Liver (tissue), 9 donors: Measurements from ENCODE around the gene PHF12. TPM values are rescaled to one million over a fixed set of nuclear protein-coding genes. Genes with fewer than 3 reads are reported as not detected.
"Not testable (repeated sequence)": the region's sequence is repeated elsewhere in the genome, so short reads cannot be mapped to it uniquely, and the experiment has no call there.

Experiments
- DNase-seq: peaks from one replicate; pipeline ENCODE4 v3.0.0-alpha.2; 2017; ENCODE audit warnings: low spot score
- H3K27ac ChIP-seq, 2 donors: one replicate each; pipeline ENCODE4 v1.7.0; 2013; ENCODE audit warnings: inconsistent platforms in 2 of 2, low read length in 2 of 2, control low read depth in 1 of 2, low read depth in 1 of 2, mild to moderate bottlenecking in 1 of 2
- H3K27me3 ChIP-seq, 4 donors: one replicate each; pipeline versions ENCODE4 v1.6.1 to v1.7.0; 2013; ENCODE audit warnings: low read length in 3 of 4, inconsistent platforms in 1 of 4, mild to moderate bottlenecking in 1 of 4, moderate library complexity in 1 of 4; ENCODE audit not compliant: control insufficient read depth in 4 of 4, insufficient read depth in 4 of 4
- H3K36me3 ChIP-seq, 4 donors: one replicate each; pipeline versions ENCODE4 v1.6.1 to v1.7.0; 2013; ENCODE audit warnings: low read length in 3 of 4, mild to moderate bottlenecking in 3 of 4, low read depth in 1 of 4, moderate library complexity in 1 of 4; ENCODE audit not compliant: control insufficient read depth in 4 of 4, insufficient read depth in 3 of 4
- H3K4me1 ChIP-seq, 4 donors: one replicate each; pipeline versions ENCODE4 v1.6.1 to v1.7.0; 2013; ENCODE audit warnings: low read length in 3 of 4, mild to moderate bottlenecking in 3 of 4, moderate library complexity in 1 of 4; ENCODE audit not compliant: control insufficient read depth in 4 of 4, insufficient read depth in 4 of 4
- H3K4me3 ChIP-seq, 3 donors: one replicate each; pipeline versions ENCODE4 v1.6.1 to v1.7.0; 2013; ENCODE audit warnings: low read length in 3 of 3, control low read depth in 1 of 3, low read depth in 1 of 3, mild to moderate bottlenecking in 1 of 3
- H3K9ac ChIP-seq, 2 donors: one replicate each; pipeline ENCODE4 v1.7.0; 2013; ENCODE audit warnings: low read length in 2 of 2, mild to moderate bottlenecking in 2 of 2, moderate library complexity in 2 of 2, control low read depth in 1 of 2, low read depth in 1 of 2
- H3K9me3 ChIP-seq, 4 donors: one replicate each; pipeline versions ENCODE4 v1.6.1 to v1.7.0; 2013; ENCODE audit warnings: low read length in 3 of 4; ENCODE audit not compliant: control insufficient read depth in 4 of 4
- ATF3 ChIP-seq: IDR thresholded peaks from 2 replicates; pipeline ENCODE4 v1.6.1; 2016; ENCODE audit warnings: antibody characterized with exemption
- FOXA1 ChIP-seq: IDR thresholded peaks from 2 replicates; pipeline ENCODE4 v1.6.1; 2016; ENCODE audit warnings: antibody characterized with exemption
- FOXA2 ChIP-seq: IDR thresholded peaks from 2 replicates; pipeline ENCODE4 v1.6.1; 2016; ENCODE audit warnings: antibody characterized with exemption
- HNF4A ChIP-seq, 2 donors: conservative IDR thresholded peaks; 2 replicates each; pipeline ENCODE4 v1.6.1; 2016; ENCODE audit warnings: antibody characterized with exemption in 2 of 2, mild to moderate bottlenecking in 2 of 2
- HNF4G ChIP-seq: IDR thresholded peaks from 2 replicates; pipeline ENCODE4 v1.6.1; 2016; ENCODE audit warnings: antibody characterized with exemption
- JUND ChIP-seq, 2 donors: IDR thresholded peaks; 2 replicates each; pipeline ENCODE4 v1.6.1; 2016; ENCODE audit warnings: antibody characterized with exemption in 2 of 2
- MAX ChIP-seq: IDR thresholded peaks from 2 replicates; pipeline ENCODE4 v1.6.1; 2016; ENCODE audit warnings: antibody characterized with exemption
- NR2F2 ChIP-seq: IDR thresholded peaks from 2 replicates; pipeline ENCODE4 v1.6.1; 2016; ENCODE audit warnings: antibody characterized with exemption
- REST ChIP-seq: IDR thresholded peaks from 2 replicates; pipeline ENCODE4 v1.6.1; 2016; ENCODE audit warnings: antibody characterized with exemption, mild to moderate bottlenecking
- RXRA ChIP-seq, 2 donors: IDR thresholded peaks; 2 replicates each; pipeline ENCODE4 v1.6.1; 2017 to 2018; ENCODE audit warnings: antibody characterized with exemption in 2 of 2, mild to moderate bottlenecking in 1 of 2
- SP1 ChIP-seq: IDR thresholded peaks from 2 replicates; pipeline ENCODE4 v1.6.1; 2018; ENCODE audit warnings: antibody characterized with exemption, mild to moderate bottlenecking
- TAF1 ChIP-seq: conservative IDR thresholded peaks from 2 replicates; pipeline ENCODE4 v1.6.1; 2016; ENCODE audit warnings: antibody characterized with exemption, mild to moderate bottlenecking
- ZBTB33 ChIP-seq: IDR thresholded peaks from 2 replicates; pipeline ENCODE4 v1.6.1; 2016; ENCODE audit warnings: antibody characterized with exemption
- WGBS: extraction: QIAGEN DNeasy Blood & Tissue Kit; methylation state at CpG from one replicate; pipeline ENCODE4 v1.1.7; 2013; 5-methylcytosine and 5-hydroxymethylcytosine counted together
- polyA plus RNA-seq, 2 donors: library from polyadenylated mRNA; stranded (reverse) in 1 of 2; unstranded in 1 of 2; fragments of 200-250 nt in 1 of 2; fragments of >200 nt in 1 of 2; fragmentation: Nextera tagmentation in 1 of 2; extraction: Ambion mirVana in 1 of 2; gene quantifications; one replicate each; pipeline versions ENCODE4 v1.2.1 to v1.2.3, GENCODE V29; 2013 to 2015
- total RNA-seq, 2 donors: library from RNA; depleted of rRNA; stranded (reverse); fragments of >200 nt; gene quantifications; one replicate each; pipeline ENCODE4 v1.2.3, GENCODE V29; 2014
- donor health status: healthy.
- donor health status: healthy.
- donor health status: healthy.
- donor health status: healthy.
- donor health status: healthy.

PHF12 gene
- total and polyA plus RNA-seq, 4 donors = 4.3 to 21.3 (median 11.7) TPM

GRCh38 chr17:28935744-28936460 lies 15.4 kb downstream of the PHF12 start:
- H3K27me3 ChIP-seq = no peaks in the 10 kb centered on the region
- no peak for TF ChIP-seq TAF1
- TF ChIP-seq REST = no peak
- no peak for TF ChIP-seq ATF3
- TF ChIP-seq HNF4A (conservative IDR thresholded peaks at IDR 0.05) = peak; percentile 33 to 47
- TF ChIP-seq SP1 = peak; percentile 24
- TF ChIP-seq JUND (IDR thresholded peaks at IDR 0.05) = no peak
- no peak for TF ChIP-seq RXRA (IDR thresholded peaks at IDR 0.05)
- TF ChIP-seq FOXA2 = no peak
- TF ChIP-seq NR2F2 = no peak
- TF ChIP-seq MAX = no peak
- TF ChIP-seq HNF4G = no peak
- no peak for TF ChIP-seq ZBTB33
- TF ChIP-seq FOXA1 = no peak
- H3K9ac ChIP-seq = no peak overlapping the region
- H3K27ac ChIP-seq = peak overlapping the region in 1 of 2 donors; percentile 90
- peaks cover 0 to 5% (median 0%) of the 10 kb centered on the region in 4 donors for H3K36me3 ChIP-seq
- no peak for DNase-seq
- no peak overlapping the region for H3K4me3 ChIP-seq
- H3K9me3 ChIP-seq = no peaks in the 10 kb centered on the region
- WGBS = 71% methylated on average over 8 of the region's 8 CpGs
- peaks cover 20 to 49% (median 44%) of the 10 kb centered on the region in 4 donors for H3K4me1 ChIP-seq

- not testable (repeated sequence) for H3K9ac ChIP-seq, H3K9me3 ChIP-seq, DNase-seq, H3K4me3 ChIP-seq, H3K36me3 ChIP-seq, H3K27ac ChIP-seq, H3K27me3 ChIP-seq
- peaks cover 17 to 39% (median 33%) of the 10 kb centered on the region in 4 donors for H3K4me1 ChIP-seq
- 97% methylated on average over 8 of the region's 8 CpGs for WGBS
Measured at GRCh38 chr17:28934508-28934907, 16.8 kb downstream of the PHF12 start.
